ENCODE measurements around the gene CDYL2. TPM values are rescaled to one million over a fixed set of nuclear protein-coding genes. Genes with fewer than 3 reads are reported as not detected.

The CDYL2 gene
- total and polyA plus RNA-seq, 7 donors, result 1.2 to 8.8 (median 2.5) TPM

GRCh38 chr16:80695020-80695419 lies 109.4 kb downstream of the CDYL2 start:
- Histone ChIP-seq H3K36me3 (no peaks in the 10 kb centered on the region), H3K4me1 (no peaks in the 10 kb centered on the region), H3K27me3 (no peaks in the 10 kb centered on the region), H3K27ac (no peak overlapping the region), H3K9me3 (peaks cover 0 to 2% (median 0%) of the 10 kb centered on the region in 4 donors), H3K4me3 (no peak overlapping the region)
- no peak for DNase-seq
- no peak for TF ChIP-seq POLR2A (IDR thresholded peaks at IDR 0.05)
- intact Hi-C loops (cut with DNase I), result no loop called here
- 88 to 90% methylated on average over 2 of the region's 2 CpGs for WGBS, 2 donors

- Histone ChIP-seq H3K27me3 (no peaks in the 10 kb centered on the region), H3K4me1 (no peaks in the 10 kb centered on the region), H3K27ac (no peak overlapping the region), H3K9me3 (peaks cover 0 to 2% (median 0%) of the 10 kb centered on the region in 4 donors), H3K36me3 (no peaks in the 10 kb centered on the region), H3K4me3 (no peak overlapping the region)
- TF ChIP-seq CTCF (IDR thresholded peaks at IDR 0.05), result no peak
- TF ChIP-seq EP300 (IDR thresholded peaks at IDR 0.05), result no peak
- TF ChIP-seq POLR2AphosphoS5 (IDR thresholded peaks at IDR 0.05), result no peak
- no peak for TF ChIP-seq POLR2A (IDR thresholded peaks at IDR 0.05)
- no peak for DNase-seq
- intact Hi-C loops (cut with DNase I), result no loop called here
- WGBS, 2 donors, result 75 to 88% methylated on average over 4 of the region's 4 CpGs
These were observed 110.8 kb downstream of the CDYL2 start for GRCh38 chr16:80693553-80693952.

- H3K9me3 ChIP-seq, result peaks cover 0 to 2% (median 0%) of the 10 kb centered on the region in 4 donors
- no peaks in the 10 kb centered on the region for H3K27me3 ChIP-seq
- TF ChIP-seq CTCF (IDR thresholded peaks at IDR 0.05) (no peak), POLR2AphosphoS5 (IDR thresholded peaks at IDR 0.05) (no peak), EP300 (IDR thresholded peaks at IDR 0.05) (no peak), POLR2A (IDR thresholded peaks at IDR 0.05) (no peak)
- intact Hi-C loops (cut with DNase I), result no loop called here
- H3K4me1 ChIP-seq, result no peaks in the 10 kb centered on the region
- no peak for DNase-seq
- WGBS, 2 donors, result 82 to 92% methylated on average over 2 of the region's 2 CpGs
- no peaks in the 10 kb centered on the region for H3K36me3 ChIP-seq
- H3K4me3 ChIP-seq, result no peak overlapping the region
- H3K27ac ChIP-seq, result no peak overlapping the region
These were observed 112.1 kb downstream of the CDYL2 start for GRCh38 chr16:80692270-80692669.

- Histone ChIP-seq H3K4me3 (no peak overlapping the region), H3K27ac (no peak overlapping the region), H3K9me3 (peaks cover 0 to 2% (median 0%) of the 10 kb centered on the region in 4 donors), H3K36me3 (no peaks in the 10 kb centered on the region), H3K27me3 (no peaks in the 10 kb centered on the region), H3K4me1 (no peaks in the 10 kb centered on the region)
- intact Hi-C loops (cut with DNase I), result no loop called here
- TF ChIP-seq CTCF (IDR thresholded peaks at IDR 0.05) (no peak), POLR2AphosphoS5 (IDR thresholded peaks at IDR 0.05) (no peak), EP300 (IDR thresholded peaks at IDR 0.05) (no peak), POLR2A (IDR thresholded peaks at IDR 0.05) (no peak)
- no peak for DNase-seq
- 92 to 95% methylated on average over 3 of the region's 3 CpGs for WGBS, 2 donors
These were observed 113.2 kb downstream of the CDYL2 start for GRCh38 chr16:80691111-80691741.

GRCh38 chr16:80689487-80689886 lies 114.9 kb downstream of the CDYL2 start:
- no peaks in the 10 kb centered on the region for H3K36me3 ChIP-seq
- H3K4me1 ChIP-seq, result no peaks in the 10 kb centered on the region
- TF ChIP-seq POLR2AphosphoS5 (IDR thresholded peaks at IDR 0.05), result no peak
- TF ChIP-seq POLR2A (IDR thresholded peaks at IDR 0.05), result no peak
- no peak for TF ChIP-seq CTCF (IDR thresholded peaks at IDR 0.05)
- no peak for TF ChIP-seq EP300 (IDR thresholded peaks at IDR 0.05)
- H3K4me3 ChIP-seq, result no peak overlapping the region
- no peaks in the 10 kb centered on the region for H3K9me3 ChIP-seq
- WGBS, 2 donors, result 73 to 78% methylated on average over 10 of the region's 10 CpGs
- H3K27me3 ChIP-seq, result no peaks in the 10 kb centered on the region
- no peak overlapping the region for H3K27ac ChIP-seq
- intact Hi-C loops (cut with DNase I), result no loop called here
- DNase-seq, result no peak
